Thyroid gland (tissue), 4 donors: ENCODE results near the gene ADCY5. TPM values are rescaled to one million over a fixed set of nuclear protein-coding genes. Genes with fewer than 3 reads are reported as not detected.
A peak's percentile ranks its signal among the peaks of the same experiment; 100 is the strongest.

Experiments
- DNase-seq, 2 donors: peaks; one replicate each; pipeline ENCODE4 v3.0.0-alpha.2; 2019
- H3K27ac ChIP-seq, 3 donors: fragments of 200-600 bp; sonication (generic); 1 replicate in 2 of 3; 2 replicates in 1 of 3; pipeline ENCODE4 v1.5.1; 2016 to 2019; ENCODE audit warnings: mild to moderate bottlenecking in 1 of 3, moderate library complexity in 1 of 3
- H3K27me3 ChIP-seq: fragments of 200-600 bp; sonication (generic); one replicate; pipeline ENCODE4 v1.5.1; 2019
- H3K36me3 ChIP-seq, 2 donors: fragments of 200-600 bp; sonication (generic); one replicate each; pipeline ENCODE4 v1.5.1; 2016 to 2019
- H3K4me1 ChIP-seq, 2 donors: fragments of 200-600 bp; sonication (generic); one replicate each; pipeline ENCODE4 v1.5.1; 2017 to 2019
- H3K4me3 ChIP-seq, 3 donors: fragments of 200-600 bp; sonication (generic); replicated peaks in 1 of 3; 1 replicate in 2 of 3; 2 replicates in 1 of 3; pipeline ENCODE4 v1.5.1; 2016; ENCODE audit warnings: mild to moderate bottlenecking in 1 of 3
- H3K9me3 ChIP-seq: fragments of 200-600 bp; sonication (generic); one replicate; pipeline ENCODE4 v1.5.1; 2017
- CTCF ChIP-seq, 6 experiments: fragments of 200-600 bp in 3 of 6; fragments of 450-650 bp in 3 of 6; sonication (generic) in 3 of 6; IDR thresholded peaks; one replicate each; pipeline ENCODE4 v1.5.1; 2016 to 2019; ENCODE audit warnings: antibody characterized with exemption in 6 of 6, mild to moderate bottlenecking in 2 of 6, inconsistent platforms in 1 of 6, moderate library complexity in 1 of 6
- POLR2A ChIP-seq, 2 donors: fragments of 450-650 bp; IDR thresholded peaks; one replicate each; pipeline ENCODE4 v1.6.1; 2017; ENCODE audit warnings: antibody characterized with exemption in 2 of 2, mild to moderate bottlenecking in 2 of 2, moderate library complexity in 1 of 2
- WGBS, 2 donors: methylation state at CpG; one replicate each; pipeline ENCODE4 v1.1.5; 2017; 5-methylcytosine and 5-hydroxymethylcytosine counted together
- intact Hi-C: fragments of 100-400 bp; cut with DNase I; formaldehyde crosslinking; loops from one replicate; pipeline ENCODE4 v1.15.1; 2023
- total RNA-seq, 4 donors: library from RNA; depleted of rRNA; stranded (reverse); fragments of >200 nt; gene quantifications; one replicate each; pipeline ENCODE4 v1.2.3, GENCODE V29; 2016

The ADCY5 gene
- total RNA-seq, 4 donors from 2014 or later, result 0.78 to 2.7 (median 1.8) TPM

GRCh38 chr3:123421353-123422174 is 27.3 kb downstream of the ADCY5 start:
- Histone ChIP-seq H3K4me3 (no peak overlapping the region), H3K36me3 (no peaks in the 10 kb centered on the region), H3K4me1 (peaks cover 0 to 15% of the 10 kb centered on the region in 2 donors), H3K27me3 (no peaks in the 10 kb centered on the region), H3K27ac (no peak overlapping the region), H3K9me3 (no peaks in the 10 kb centered on the region)
- intact Hi-C loops, result no loop called here
- whole genome bisulfite sequencing, 2 donors, result 29 to 37% methylated on average over 6 of the region's 6 CpGs
- no peak for TF ChIP-seq POLR2A (IDR thresholded peaks at IDR 0.05)
- no peak for TF ChIP-seq CTCF (IDR thresholded peaks at IDR 0.05)
- peak; percentile 85 to 86 for DNase-seq

- no peak for DNase-seq
- Histone ChIP-seq H3K4me1 (peaks cover 0 to 15% of the 10 kb centered on the region in 2 donors), H3K27me3 (no peaks in the 10 kb centered on the region), H3K27ac (no peak overlapping the region), H3K9me3 (no peaks in the 10 kb centered on the region), H3K4me3 (no peak overlapping the region), H3K36me3 (no peaks in the 10 kb centered on the region)
- intact Hi-C loops, result no loop called here
- TF ChIP-seq CTCF (IDR thresholded peaks at IDR 0.05) (no peak), POLR2A (IDR thresholded peaks at IDR 0.05) (no peak)
- 86 to 92% methylated on average over 8 of the region's 8 CpGs for WGBS, 2 donors
Measured at GRCh38 chr3:123420416-123420968, 28.4 kb downstream of the ADCY5 start.

GRCh38 chr3:123419850-123420297 is 29.0 kb downstream of the ADCY5 start:
- intact Hi-C loops, result no loop called here
- H3K4me3 ChIP-seq, result no peak overlapping the region
- no peaks in the 10 kb centered on the region for H3K27me3 ChIP-seq
- H3K9me3 ChIP-seq, result no peaks in the 10 kb centered on the region
- 70 to 82% methylated on average over 6 to 7 of the region's 7 CpGs for WGBS, 2 donors
- H3K36me3 ChIP-seq, result no peaks in the 10 kb centered on the region
- no peak overlapping the region for H3K27ac ChIP-seq
- DNase-seq, result peak in 1 of 2 donors; percentile 6
- H3K4me1 ChIP-seq, result peaks cover 0 to 13% of the 10 kb centered on the region in 2 donors
- TF ChIP-seq POLR2A (IDR thresholded peaks at IDR 0.05), result no peak
- no peak for TF ChIP-seq CTCF (IDR thresholded peaks at IDR 0.05)

GRCh38 chr3:123419181-123419849 is 29.6 kb downstream of the ADCY5 start:
- TF ChIP-seq CTCF (IDR thresholded peaks at IDR 0.05) (no peak), POLR2A (IDR thresholded peaks at IDR 0.05) (no peak)
- no peak overlapping the region for H3K4me3 ChIP-seq
- no peaks in the 10 kb centered on the region for H3K9me3 ChIP-seq
- no peak for DNase-seq
- intact Hi-C loops, result no loop called here
- WGBS, 2 donors, result 80 to 87% methylated on average over 20 of the region's 20 CpGs
- no peak overlapping the region for H3K27ac ChIP-seq
- H3K27me3 ChIP-seq, result no peaks in the 10 kb centered on the region
- peaks cover 0 to 10% of the 10 kb centered on the region in 2 donors for H3K4me1 ChIP-seq
- H3K36me3 ChIP-seq, result no peaks in the 10 kb centered on the region
